ENCODE data around the gene TOP1.

The TOP1 gene

DNA sequence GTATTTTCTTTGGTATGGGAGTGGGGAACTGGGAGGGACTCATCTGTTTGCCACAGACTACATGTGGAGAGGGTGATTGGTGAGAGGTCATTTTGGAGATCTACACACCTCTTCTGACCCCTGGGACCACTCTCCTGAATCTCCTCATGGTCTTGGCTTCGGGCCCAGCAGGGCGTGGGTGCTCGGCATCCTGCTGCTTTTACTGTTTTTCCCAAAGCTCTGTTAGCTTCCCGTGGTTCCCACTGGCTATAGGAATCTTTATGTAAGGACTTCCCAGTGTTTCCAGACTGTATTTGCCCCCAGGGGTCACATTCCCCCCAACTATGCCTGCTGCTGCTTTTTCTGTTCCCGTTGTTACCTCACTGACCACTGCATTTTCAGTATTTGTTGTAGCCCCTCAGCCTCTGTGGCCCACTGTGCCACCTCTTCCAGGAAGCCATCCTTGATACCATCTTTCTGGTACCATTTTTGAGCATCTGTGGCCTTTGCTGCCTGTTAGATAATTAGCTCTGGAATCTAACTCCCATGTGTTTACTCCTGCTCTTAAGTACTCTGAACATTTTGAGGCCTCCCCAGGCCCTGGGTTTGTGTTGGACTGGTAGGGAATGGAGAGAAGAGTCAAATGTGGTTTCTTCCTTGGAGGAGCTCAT lies 123.6 kb downstream of the TOP1 start:
- no peak for DNase-seq (ENCODE audit: extremely low spot score)
- TF ChIP-seq CTBP1 (IDR thresholded peaks at IDR 0.05; ENCODE audit: borderline replicate concordance) (no peak), SP1 (IDR thresholded peaks at IDR 0.05) (no peak), FOXM1 (IDR thresholded peaks at IDR 0.05; ENCODE audit: borderline replicate concordance) (no peak), BHLHE40 (IDR thresholded peaks at IDR 0.05; ENCODE audit: borderline replicate concordance) (no peak), FOXA1 (IDR thresholded peaks at IDR 0.05) (no peak), LEF1 (IDR thresholded peaks at IDR 0.05; ENCODE audit: borderline replicate concordance) (no peak), ELF4 (IDR thresholded peaks at IDR 0.05) (no peak)
- TF ChIP-seq, protein P1, sequence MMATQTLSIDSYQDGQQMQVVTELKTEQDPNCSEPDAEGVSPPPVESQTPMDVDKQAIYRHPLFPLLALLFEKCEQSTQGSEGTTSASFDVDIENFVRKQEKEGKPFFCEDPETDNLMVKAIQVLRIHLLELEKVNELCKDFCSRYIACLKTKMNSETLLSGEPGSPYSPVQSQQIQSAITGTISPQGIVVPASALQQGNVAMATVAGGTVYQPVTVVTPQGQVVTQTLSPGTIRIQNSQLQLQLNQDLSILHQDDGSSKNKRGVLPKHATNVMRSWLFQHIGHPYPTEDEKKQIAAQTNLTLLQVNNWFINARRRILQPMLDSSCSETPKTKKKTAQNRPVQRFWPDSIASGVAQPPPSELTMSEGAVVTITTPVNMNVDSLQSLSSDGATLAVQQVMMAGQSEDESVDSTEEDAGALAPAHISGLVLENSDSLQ (IDR thresholded peaks at IDR 0.05), result no peak
- ChIA-PET POLR2A (no interaction called here), CTCF (interaction anchor here (1.9 kb wide), 1 partner anchor 17 kb away, joined by 6 read pairs; no protein-coding TSS in a partner anchor)

DNA sequence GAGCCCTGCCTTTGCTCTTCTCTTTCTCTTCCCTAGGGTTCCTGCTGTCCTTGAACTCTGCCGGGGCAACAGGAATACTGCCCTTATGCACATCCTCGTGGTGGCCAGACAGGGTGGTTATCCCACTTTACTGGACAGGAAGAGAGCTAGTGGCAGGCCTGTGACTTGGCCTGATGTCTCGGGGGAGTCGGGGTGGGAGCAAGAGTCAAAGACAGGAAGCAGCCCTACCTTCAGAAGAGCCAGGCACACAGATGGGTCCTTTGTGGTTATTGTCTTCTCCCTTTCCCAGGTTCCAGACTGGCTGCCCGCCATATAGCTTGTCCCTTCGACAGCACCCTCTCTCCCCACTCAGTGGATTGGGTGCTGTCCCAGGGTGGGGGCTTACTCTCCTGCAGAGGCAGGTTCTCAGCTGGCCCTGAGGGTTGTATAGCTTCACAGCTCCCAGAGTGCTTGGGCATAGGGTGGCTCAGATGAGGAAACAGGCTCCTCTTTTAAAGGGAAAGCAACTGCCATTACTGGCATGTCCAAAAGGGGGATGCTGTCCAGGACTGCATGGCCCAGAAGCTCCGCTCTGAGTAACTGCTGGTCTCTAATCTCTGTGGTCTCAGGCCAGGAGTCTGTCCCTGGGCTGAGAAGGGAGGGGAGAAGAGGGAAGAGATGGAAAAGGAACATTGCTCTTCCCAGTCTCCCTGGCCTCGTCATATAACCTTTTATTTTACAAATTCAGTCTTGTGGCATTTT lies 126.0 kb downstream of the TOP1 start:
- CTCF ChIA-PET, result interaction anchor here (0.6 kb wide), 1 partner anchor 8 kb away, joined by 3 read pairs; no protein-coding TSS in a partner anchor
- POLR2A ChIA-PET, result interaction anchor here (1.3 kb wide), 1 partner anchor 8 kb away, joined by 3 read pairs; no protein-coding TSS in a partner anchor
- DNase-seq (ENCODE audit: extremely low spot score), result no peak
- TF ChIP-seq BHLHE40 (IDR thresholded peaks at IDR 0.05; ENCODE audit: borderline replicate concordance), result no peak
- TF ChIP-seq FOXA1 (IDR thresholded peaks at IDR 0.05), result no peak
- TF ChIP-seq ZNF384 (IDR thresholded peaks at IDR 0.05), result no peak
- no peak for TF ChIP-seq SP1 (IDR thresholded peaks at IDR 0.05)
- no peak for TF ChIP-seq ARNT (IDR thresholded peaks at IDR 0.05)
- no peak for TF ChIP-seq LEF1 (IDR thresholded peaks at IDR 0.05; ENCODE audit: borderline replicate concordance)
- TF ChIP-seq L3MBTL2 (conservative IDR thresholded peaks at IDR 0.05), result no peak
- TF ChIP-seq FOXK2 (IDR thresholded peaks at IDR 0.05), result no peak

DNA sequence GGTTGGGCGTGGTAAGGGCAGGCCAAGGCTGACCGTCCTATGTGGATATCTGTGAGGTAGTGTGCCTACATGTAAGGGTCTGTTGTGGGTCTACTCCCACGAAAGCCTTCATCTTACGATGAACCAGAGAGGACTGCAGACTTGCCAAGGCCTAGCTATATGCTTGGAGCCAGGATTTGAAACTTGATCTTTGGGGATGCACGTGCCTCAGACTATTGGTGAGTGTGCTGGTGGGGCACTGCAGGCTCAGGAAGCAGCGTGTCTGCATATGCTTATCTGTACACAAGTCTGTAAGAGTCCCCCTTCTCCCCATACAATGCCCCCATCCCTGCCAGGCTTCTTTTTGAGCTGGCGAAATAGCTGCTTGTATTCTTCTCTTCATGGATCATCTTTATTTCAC lies 126.6 kb downstream of the TOP1 start:
- no peak for DNase-seq (ENCODE audit: extremely low spot score)
- POLR2A ChIA-PET, result interaction anchor here (1.3 kb wide), 1 partner anchor 8 kb away, joined by 3 read pairs; no protein-coding TSS in a partner anchor
- CTCF ChIA-PET, result no interaction called here
- TF ChIP-seq TARDBP (IDR thresholded peaks at IDR 0.05) (no peak), SUZ12 (IDR thresholded peaks at IDR 0.05) (no peak), FOXA1 (IDR thresholded peaks at IDR 0.05) (no peak), L3MBTL2 (conservative IDR thresholded peaks at IDR 0.05) (no peak), ARNT (IDR thresholded peaks at IDR 0.05) (no peak), ZNF384 (IDR thresholded peaks at IDR 0.05) (no peak), CTBP1 (IDR thresholded peaks at IDR 0.05; ENCODE audit: borderline replicate concordance) (no peak), LEF1 (IDR thresholded peaks at IDR 0.05; ENCODE audit: borderline replicate concordance) (no peak), SP1 (IDR thresholded peaks at IDR 0.05) (no peak), ELF4 (IDR thresholded peaks at IDR 0.05) (no peak), NFRKB (IDR thresholded peaks at IDR 0.05) (no peak), BHLHE40 (IDR thresholded peaks at IDR 0.05; ENCODE audit: borderline replicate concordance) (no peak), HDGF (IDR thresholded peaks at IDR 0.05; ENCODE audit: borderline replicate concordance) (no peak), FOXK2 (IDR thresholded peaks at IDR 0.05) (no peak), FOXM1 (IDR thresholded peaks at IDR 0.05; ENCODE audit: borderline replicate concordance) (no peak)
- TF ChIP-seq, protein P1 (IDR thresholded peaks at IDR 0.05), result no peak

DNA sequence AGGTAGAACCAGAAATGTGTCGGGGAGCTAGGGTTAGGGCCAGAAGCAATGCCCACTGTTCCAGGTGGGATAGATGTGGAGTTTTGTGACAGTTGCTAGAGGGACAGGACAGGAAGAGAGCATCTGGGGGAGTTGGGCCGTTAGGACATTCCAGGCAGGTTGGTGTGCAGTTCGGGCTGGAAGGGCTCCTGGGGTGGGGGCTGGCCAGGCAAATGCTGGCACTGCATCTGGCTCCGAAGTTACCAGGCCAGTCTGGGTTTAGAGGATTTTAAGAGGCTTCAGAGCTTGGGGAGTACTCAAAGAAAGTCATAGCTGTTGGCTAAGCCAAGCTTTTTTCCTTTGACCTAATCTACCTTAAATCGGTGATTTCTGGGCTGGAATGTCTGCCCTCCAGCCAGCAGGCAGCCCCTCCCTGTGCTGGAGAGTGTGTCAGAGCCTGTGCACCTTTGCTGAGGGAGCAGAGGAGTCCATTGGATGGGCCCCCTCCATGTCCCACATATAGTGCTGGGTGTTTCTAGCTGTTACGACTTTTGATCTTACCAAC lies 129.5 kb downstream of the TOP1 start:
- CTCF ChIA-PET, result interaction anchor here (0.6 to 0.8 kb wide), 2 partner anchors 15 to 22 kb away, joined by 3 read pairs; no protein-coding TSS in a partner anchor
- no peak for DNase-seq (ENCODE audit: extremely low spot score)
- POLR2A ChIA-PET, result interaction anchor here (1.3 kb wide), 1 partner anchor 21 kb away, joined by 3 read pairs; the partner anchor contains the start of gene PLCG1
- TF ChIP-seq FOXA1 (IDR thresholded peaks at IDR 0.05) (no peak), FOXM1 (IDR thresholded peaks at IDR 0.05; ENCODE audit: borderline replicate concordance) (no peak), NFRKB (IDR thresholded peaks at IDR 0.05) (no peak), ARNT (IDR thresholded peaks at IDR 0.05) (no peak)
- TF ChIP-seq, protein P1 (IDR thresholded peaks at IDR 0.05), result no peak

DNA sequence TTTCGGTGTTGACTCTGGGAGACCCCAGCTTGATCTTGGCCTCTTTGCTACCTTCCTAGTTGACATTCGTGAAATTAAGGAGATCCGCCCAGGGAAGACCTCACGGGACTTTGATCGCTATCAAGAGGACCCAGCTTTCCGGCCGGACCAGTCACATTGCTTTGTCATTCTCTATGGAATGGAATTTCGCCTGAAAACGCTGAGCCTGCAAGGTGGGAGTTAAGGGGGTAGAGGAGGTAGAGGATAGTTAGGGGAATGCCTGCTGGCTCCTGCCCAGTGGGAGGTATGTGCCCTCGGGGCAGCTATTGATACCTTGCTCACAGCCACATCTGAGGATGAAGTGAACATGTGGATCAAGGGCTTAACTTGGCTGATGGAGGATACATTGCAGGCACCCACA lies 130.9 kb downstream of the TOP1 start:
- POLR2A ChIA-PET, result interaction anchor here (1.2 kb wide), 1 partner anchor 22 kb away, joined by 3 read pairs; the partner anchor contains the start of gene PLCG1
- TF ChIP-seq FOXK2 (IDR thresholded peaks at IDR 0.05) (no peak), ELF4 (IDR thresholded peaks at IDR 0.05) (no peak), FOXA1 (IDR thresholded peaks at IDR 0.05) (no peak), SUZ12 (IDR thresholded peaks at IDR 0.05) (no peak), TARDBP (IDR thresholded peaks at IDR 0.05) (no peak), ARNT (IDR thresholded peaks at IDR 0.05) (no peak), LEF1 (IDR thresholded peaks at IDR 0.05; ENCODE audit: borderline replicate concordance) (no peak), ZNF384 (IDR thresholded peaks at IDR 0.05) (no peak), NFRKB (IDR thresholded peaks at IDR 0.05) (no peak), BHLHE40 (IDR thresholded peaks at IDR 0.05; ENCODE audit: borderline replicate concordance) (no peak), HDGF (IDR thresholded peaks at IDR 0.05; ENCODE audit: borderline replicate concordance) (no peak), L3MBTL2 (conservative IDR thresholded peaks at IDR 0.05) (no peak), SP1 (IDR thresholded peaks at IDR 0.05) (no peak), FOXM1 (IDR thresholded peaks at IDR 0.05; ENCODE audit: borderline replicate concordance) (no peak), CTBP1 (IDR thresholded peaks at IDR 0.05; ENCODE audit: borderline replicate concordance) (no peak)
- TF ChIP-seq, protein P1 (IDR thresholded peaks at IDR 0.05), result no peak
- CTCF ChIA-PET, result no interaction called here
- no peak for DNase-seq (ENCODE audit: extremely low spot score)
